Loucy (cell line): Measurements from ENCODE around the gene MLF2.

Experiments used
- H2AFZ ChIP-seq: fragments of 200-600 bp; sonication (generic); 2 replicates; pipeline ENCODE4 v1.6.0; 2016; ENCODE audit warnings: antibody characterized with exemption, mild to moderate bottlenecking, low read length, moderate library complexity
- H3F3A ChIP-seq: fragments of 200-600 bp; 2 replicates; pipeline ENCODE4 v1.6.0; 2016; ENCODE audit warnings: antibody characterized with exemption, low read depth, mild to moderate bottlenecking
- H3K27me3 ChIP-seq: fragments of 200-600 bp; sonication (generic); 2 replicates; pipeline ENCODE4 v1.6.1; 2014; ENCODE audit warnings: low read length, mild to moderate bottlenecking; ENCODE audit not compliant: insufficient read depth, poor library complexity, severe bottlenecking
- H3K36me3 ChIP-seq: fragments of 200-600 bp; sonication (generic); 2 replicates; pipeline ENCODE4 v1.6.1; 2016; ENCODE audit warnings: low read length; ENCODE audit not compliant: insufficient read depth
- H3K4me1 ChIP-seq: fragments of 200-600 bp; sonication (generic); 2 replicates; pipeline ENCODE4 v1.5.1; 2014; ENCODE audit warnings: low read length, mild to moderate bottlenecking; ENCODE audit not compliant: insufficient read depth, poor library complexity, severe bottlenecking
- H3K4me2 ChIP-seq: fragments of 200-600 bp; sonication (generic); 2 replicates; pipeline ENCODE4 v1.6.0; 2014; ENCODE audit warnings: antibody characterized with exemption, low read length, low read depth, mild to moderate bottlenecking; ENCODE audit not compliant: poor library complexity, severe bottlenecking
- H3K4me3 ChIP-seq: fragments of 200-600 bp; sonication (generic); 2 replicates; pipeline ENCODE4 v1.5.1; 2014; ENCODE audit warnings: low read length, mild to moderate bottlenecking, mixed read lengths; ENCODE audit not compliant: poor library complexity, severe bottlenecking
- H3K79me2 ChIP-seq: fragments of 200-600 bp; sonication (generic); 2 replicates; pipeline ENCODE4 v1.6.1; 2014; ENCODE audit warnings: low read length; ENCODE audit not compliant: insufficient read depth
- H3K9ac ChIP-seq: fragments of 200-600 bp; sonication (generic); 2 replicates; pipeline ENCODE4 v1.6.0; 2014; ENCODE audit warnings: mild to moderate bottlenecking, low read depth, low read length, moderate library complexity; ENCODE audit not compliant: poor library complexity, severe bottlenecking
- H3K9me2 ChIP-seq: fragments of 200-600 bp; sonication (generic); replicated peaks from 2 replicates; pipeline ENCODE4 v1.6.1; 2016; ENCODE audit warnings: low read depth, low read length, mixed read lengths
- H3K9me3 ChIP-seq: fragments of 200-600 bp; sonication (generic); 2 replicates; pipeline ENCODE4 v1.6.1; 2014; ENCODE audit warnings: mild to moderate bottlenecking, antibody characterized with exemption, low read length, low read depth; ENCODE audit not compliant: insufficient read depth
- H4K20me1 ChIP-seq: fragments of 200-600 bp; sonication (generic); 2 replicates; pipeline ENCODE4 v1.6.0; 2014; ENCODE audit warnings: antibody characterized with exemption, low read length, mild to moderate bottlenecking; ENCODE audit not compliant: insufficient read depth, poor library complexity, severe bottlenecking
- CTCF ChIP-seq: fragments of 200-600 bp; sonication (generic); conservative IDR thresholded peaks from 2 replicates; pipeline ENCODE4 v1.5.1; 2014; ENCODE audit warnings: mild to moderate bottlenecking, antibody characterized with exemption, low read length
- EZH2phosphoT487 ChIP-seq: fragments of 200-600 bp; IDR thresholded peaks from 2 replicates; pipeline ENCODE4 v1.6.1; 2018; ENCODE audit warnings: antibody characterized with exemption, mild to moderate bottlenecking, moderate library complexity, borderline replicate concordance

The MLF2 gene

GRCh38 chr12:6783828-6784227 is 30.9 kb upstream of the MLF2 start:
- no peaks in the 10 kb centered on the region for H4K20me1 ChIP-seq
- H3K36me3 ChIP-seq, result no peaks in the 10 kb centered on the region
- no peak overlapping the region for H3K4me2 ChIP-seq
- H3K4me3 ChIP-seq, result no peak overlapping the region
- H3K27me3 ChIP-seq, result no peaks in the 10 kb centered on the region
- H3K9ac ChIP-seq, result no peak overlapping the region
- H2AFZ ChIP-seq, result no peak overlapping the region
- no peak for TF ChIP-seq CTCF
- no peak for TF ChIP-seq EZH2phosphoT487
- no peaks in the 10 kb centered on the region for H3K79me2 ChIP-seq
- H3F3A ChIP-seq, result no peaks in the 10 kb centered on the region
- peaks cover 10% of the 10 kb centered on the region for H3K4me1 ChIP-seq
- H3K9me2 ChIP-seq, result no peaks in the 10 kb centered on the region
- no peaks in the 10 kb centered on the region for H3K9me3 ChIP-seq

- Histone ChIP-seq H2AFZ (peak overlapping the region; percentile 21; the same call in 1 of the 2 replicates), H3K4me2 (no peak overlapping the region), H3K79me2 (no peaks in the 10 kb centered on the region), H3K9me2 (no peaks in the 10 kb centered on the region), H3K9ac (peak overlapping the region; percentile 24), H4K20me1 (no peaks in the 10 kb centered on the region), H3F3A (no peaks in the 10 kb centered on the region), H3K4me3 (no peak overlapping the region), H3K4me1 (peaks cover 13% of the 10 kb centered on the region), H3K9me3 (no peaks in the 10 kb centered on the region), H3K27me3 (no peaks in the 10 kb centered on the region), H3K36me3 (no peaks in the 10 kb centered on the region)
- TF ChIP-seq EZH2phosphoT487 (no peak), CTCF (no peak)
Measured at GRCh38 chr12:6782850-6783566, 30.1 kb upstream of the MLF2 start.

DNA sequence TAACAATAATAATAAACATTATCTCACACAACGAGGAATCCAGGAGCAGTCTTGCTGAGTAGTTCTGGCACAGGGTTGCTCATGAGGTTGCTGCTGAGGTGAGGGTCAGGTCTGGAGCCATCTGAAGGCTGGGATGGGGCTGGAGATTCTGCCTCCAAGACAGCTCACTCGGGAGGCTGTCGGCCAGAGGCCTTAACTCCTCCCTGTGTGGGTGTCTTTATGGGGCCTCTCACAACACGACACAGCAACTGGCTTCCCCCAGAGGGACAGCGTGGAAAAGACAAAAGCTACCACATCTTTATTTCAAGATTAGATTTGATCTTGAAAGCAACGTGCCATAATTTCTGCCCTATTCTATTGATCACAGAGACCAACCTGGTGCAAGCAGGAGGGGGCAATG is 29.2 kb upstream of the MLF2 start:
- no peaks in the 10 kb centered on the region for H3K79me2 ChIP-seq
- H3K4me1 ChIP-seq, result peaks cover 13% of the 10 kb centered on the region
- no peak overlapping the region for H3K4me2 ChIP-seq
- no peaks in the 10 kb centered on the region for H3K9me2 ChIP-seq
- H3K4me3 ChIP-seq, result no peak overlapping the region
- no peaks in the 10 kb centered on the region for H4K20me1 ChIP-seq
- no peaks in the 10 kb centered on the region for H3K36me3 ChIP-seq
- TF ChIP-seq EZH2phosphoT487, result no peak
- TF ChIP-seq CTCF, result no peak
- no peak overlapping the region for H2AFZ ChIP-seq
- H3K9ac ChIP-seq, result no peak overlapping the region
- H3K27me3 ChIP-seq, result no peaks in the 10 kb centered on the region
- H3K9me3 ChIP-seq, result no peaks in the 10 kb centered on the region
- no peaks in the 10 kb centered on the region for H3F3A ChIP-seq
